ENCODE results near the gene POLD4. TPM values are rescaled to one million over a fixed set of nuclear protein-coding genes. Genes with fewer than 3 reads are reported as not detected.

Gene POLD4
- total RNA-seq, 3 donors from 2014 or later: 16.4 to 23.8 (median 22.0) TPM

- no peaks in the 10 kb centered on the region for H3K27me3 Mint-ChIP-seq (ENCODE audit: low read depth)
- no peaks in the 10 kb centered on the region for H3K9me3 Mint-ChIP-seq
- H3K36me3 Mint-ChIP-seq (ENCODE audit: insufficient read depth): no peaks in the 10 kb centered on the region
- H3K4me1 Mint-ChIP-seq (ENCODE audit: low read depth): peaks cover 34% of the 10 kb centered on the region
- ATAC-seq (peak in 1 of 2 donors; percentile 4), DNase-seq (peak; percentile 50)
- peak overlapping the region; percentile 2 for H3K4me3 Mint-ChIP-seq
These were observed 40.9 kb downstream of the POLD4 start for GRCh38 chr11:67312187-67313021.

GRCh38 chr11:67311556-67312082 lies 41.7 kb downstream of the POLD4 start:
- ATAC-seq: peak in 1 of 2 donors; percentile 59

GRCh38 chr11:67311051-67311555 lies 42.2 kb downstream of the POLD4 start:
- no peak for ATAC-seq
- Mint-ChIP-seq H3K4me1 (ENCODE audit: low read depth) (peaks cover 32% of the 10 kb centered on the region), H3K4me3 (no peak overlapping the region), H3K36me3 (ENCODE audit: insufficient read depth) (no peaks in the 10 kb centered on the region), H3K9me3 (no peaks in the 10 kb centered on the region), H3K27me3 (ENCODE audit: low read depth) (no peaks in the 10 kb centered on the region)
- no peak for DNase-seq

More at GRCh38 chr11:67311556-67312082, 41.7 kb downstream of the POLD4 start:
- no peak overlapping the region for H3K4me3 Mint-ChIP-seq
- H3K4me1 Mint-ChIP-seq (ENCODE audit: low read depth): peaks cover 32% of the 10 kb centered on the region
- no peaks in the 10 kb centered on the region for H3K36me3 Mint-ChIP-seq (ENCODE audit: insufficient read depth)
- no peak for DNase-seq
- H3K27me3 Mint-ChIP-seq (ENCODE audit: low read depth): no peaks in the 10 kb centered on the region
- no peaks in the 10 kb centered on the region for H3K9me3 Mint-ChIP-seq

GRCh38 chr11:67310246-67311050 lies 42.9 kb downstream of the POLD4 start:
- no peak for ATAC-seq
- no peak for DNase-seq
- Mint-ChIP-seq H3K4me1 (ENCODE audit: low read depth) (peaks cover 32% of the 10 kb centered on the region), H3K27me3 (ENCODE audit: low read depth) (no peaks in the 10 kb centered on the region), H3K36me3 (ENCODE audit: insufficient read depth) (no peaks in the 10 kb centered on the region), H3K4me3 (no peak overlapping the region), H3K9me3 (no peaks in the 10 kb centered on the region)

GRCh38 chr11:67309661-67310061 lies 43.7 kb downstream of the POLD4 start:
- DNase-seq (no peak), ATAC-seq (no peak)
- Mint-ChIP-seq H3K27me3 (ENCODE audit: low read depth) (no peaks in the 10 kb centered on the region), H3K4me3 (no peak overlapping the region), H3K36me3 (ENCODE audit: insufficient read depth) (no peaks in the 10 kb centered on the region), H3K4me1 (ENCODE audit: low read depth) (peaks cover 34% of the 10 kb centered on the region), H3K9me3 (no peaks in the 10 kb centered on the region)

- Mint-ChIP-seq H3K4me1 (ENCODE audit: low read depth) (peaks cover 37% of the 10 kb centered on the region), H3K27me3 (ENCODE audit: low read depth) (no peaks in the 10 kb centered on the region), H3K9me3 (no peaks in the 10 kb centered on the region), H3K36me3 (ENCODE audit: insufficient read depth) (no peaks in the 10 kb centered on the region), H3K4me3 (no peak overlapping the region)
- DNase-seq (no peak), ATAC-seq (no peak)
These were observed 44.2 kb downstream of the POLD4 start for GRCh38 chr11:67309166-67309565.

- Mint-ChIP-seq H3K9me3 (no peaks in the 10 kb centered on the region), H3K36me3 (ENCODE audit: insufficient read depth) (no peaks in the 10 kb centered on the region), H3K4me3 (no peak overlapping the region), H3K4me1 (ENCODE audit: low read depth) (peaks cover 30% of the 10 kb centered on the region), H3K27me3 (ENCODE audit: low read depth) (no peaks in the 10 kb centered on the region)
- no peak for DNase-seq
- ATAC-seq: no peak
These were observed 45.1 kb downstream of the POLD4 start for GRCh38 chr11:67308031-67308866.

GRCh38 chr11:67307545-67308001 lies 45.8 kb downstream of the POLD4 start:
- DNase-seq (no peak), ATAC-seq (no peak)
- Mint-ChIP-seq H3K4me1 (ENCODE audit: low read depth) (peaks cover 26% of the 10 kb centered on the region), H3K4me3 (no peak overlapping the region), H3K36me3 (ENCODE audit: insufficient read depth) (no peaks in the 10 kb centered on the region), H3K27me3 (ENCODE audit: low read depth) (no peaks in the 10 kb centered on the region), H3K9me3 (no peaks in the 10 kb centered on the region)

- no peak for ATAC-seq
- no peaks in the 10 kb centered on the region for H3K9me3 Mint-ChIP-seq
- no peak overlapping the region for H3K4me3 Mint-ChIP-seq
- peaks cover 20% of the 10 kb centered on the region for H3K4me1 Mint-ChIP-seq (ENCODE audit: low read depth)
- DNase-seq: no peak
- no peaks in the 10 kb centered on the region for H3K36me3 Mint-ChIP-seq (ENCODE audit: insufficient read depth)
- H3K27me3 Mint-ChIP-seq (ENCODE audit: low read depth): no peaks in the 10 kb centered on the region
These were observed 46.4 kb downstream of the POLD4 start for GRCh38 chr11:67306769-67307544.

GRCh38 chr11:67304511-67305113 lies 48.7 kb downstream of the POLD4 start:
- DNase-seq (no peak), ATAC-seq (no peak)
- Mint-ChIP-seq H3K4me3 (peak overlapping the region; percentile 68), H3K27me3 (ENCODE audit: low read depth) (no peaks in the 10 kb centered on the region), H3K4me1 (ENCODE audit: low read depth) (peaks cover 11% of the 10 kb centered on the region), H3K36me3 (ENCODE audit: insufficient read depth) (no peaks in the 10 kb centered on the region), H3K9me3 (no peaks in the 10 kb centered on the region)

- peaks cover 11% of the 10 kb centered on the region for H3K4me1 Mint-ChIP-seq (ENCODE audit: low read depth)
- peak; percentile 41 for ATAC-seq
- DNase-seq: no peak
- H3K36me3 Mint-ChIP-seq (ENCODE audit: insufficient read depth): no peaks in the 10 kb centered on the region
- H3K4me3 Mint-ChIP-seq: peak overlapping the region; percentile 68
- no peaks in the 10 kb centered on the region for H3K9me3 Mint-ChIP-seq
- no peaks in the 10 kb centered on the region for H3K27me3 Mint-ChIP-seq (ENCODE audit: low read depth)
These were observed 49.4 kb downstream of the POLD4 start for GRCh38 chr11:67303835-67304411.

- no peak for DNase-seq
- H3K9me3 Mint-ChIP-seq: no peaks in the 10 kb centered on the region
- peak within 1 kb of the TSS; percentile 68 for H3K4me3 Mint-ChIP-seq
- ATAC-seq: peak; percentile 87 to 88
- H3K36me3 Mint-ChIP-seq (ENCODE audit: insufficient read depth): peaks cover 4% of the 10 kb centered on the region
- H3K27me3 Mint-ChIP-seq (ENCODE audit: low read depth): no peaks in the 10 kb centered on the region
- H3K4me1 Mint-ChIP-seq (ENCODE audit: low read depth): peaks cover 15% of the 10 kb centered on the region
These were observed 50.1 kb downstream of the POLD4 start, which contains the start of gene SSH3 for GRCh38 chr11:67303132-67303834. Gene SSH3, plus strand, starts transcription at chr11:67303530. Its CDS starts 96 bp downstream, at chr11:67303626.

All from activated T-cell treated with anti-CD3 and anti-CD28 coated beads, Interleukin-2, amount 50 U/mL, for 4 hours (primary cell).